GM12872 (cell line): ENCODE data around the gene LRRIQ1.

Experiments used
- CTCF ChIP-seq: IDR thresholded peaks from 3 replicates; pipeline ENCODE4 v1.5.1; 2011; ENCODE audit warnings: low read depth, mild to moderate bottlenecking, low read length, moderate library complexity; ENCODE audit not compliant: insufficient read depth

Gene LRRIQ1

DNA sequence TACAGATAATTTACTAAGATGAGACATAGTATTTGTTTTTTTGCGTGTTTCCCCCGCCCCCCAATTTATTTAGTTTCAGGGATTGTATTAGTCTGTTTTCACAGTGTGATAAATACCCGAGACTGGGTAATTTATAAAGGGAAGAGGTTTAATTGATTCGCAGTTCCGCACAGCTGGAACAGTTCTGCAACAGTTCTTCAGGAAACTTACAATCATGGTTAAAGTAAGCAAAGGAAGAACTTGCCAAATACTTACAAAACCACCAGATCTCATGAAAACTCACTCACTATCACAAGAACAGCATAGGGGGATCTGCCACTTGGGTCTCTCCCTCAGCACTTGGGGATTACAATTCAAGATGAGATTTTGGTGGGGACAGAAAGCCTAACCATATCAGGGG, 48.9 kb downstream of the LRRIQ1 start:
- TF ChIP-seq CTCF, result no peak

- TF ChIP-seq CTCF, result no peak
Measured at GRCh38 chr12:85089792-85090191, 53.6 kb downstream of the LRRIQ1 start.

DNA sequence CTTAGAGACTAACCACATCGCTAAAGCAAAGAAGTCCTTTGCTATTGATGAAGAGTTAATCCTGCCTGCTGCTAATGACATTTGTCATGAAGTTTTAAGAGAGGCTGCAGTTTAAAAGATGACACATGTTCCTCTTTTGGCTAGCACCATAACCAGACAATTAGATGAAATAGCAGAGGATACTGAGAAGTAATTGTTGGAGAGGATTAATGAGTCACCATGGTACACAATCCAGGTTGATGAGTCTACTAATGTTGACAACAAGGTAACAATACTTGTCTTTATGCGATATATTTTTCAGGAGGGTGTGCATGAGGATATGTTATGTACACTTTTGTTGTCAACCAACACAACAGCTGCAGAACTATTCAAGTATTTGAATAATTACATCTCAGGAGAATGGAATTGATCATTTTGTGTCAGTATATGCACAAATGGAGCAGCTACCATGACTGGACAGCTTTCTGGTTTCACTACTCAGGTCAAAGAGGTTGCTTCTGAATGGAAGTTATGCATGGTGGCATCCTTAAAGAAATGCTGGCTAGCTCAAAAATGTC, 56.7 kb downstream of the LRRIQ1 start:
- no peak for TF ChIP-seq CTCF

DNA sequence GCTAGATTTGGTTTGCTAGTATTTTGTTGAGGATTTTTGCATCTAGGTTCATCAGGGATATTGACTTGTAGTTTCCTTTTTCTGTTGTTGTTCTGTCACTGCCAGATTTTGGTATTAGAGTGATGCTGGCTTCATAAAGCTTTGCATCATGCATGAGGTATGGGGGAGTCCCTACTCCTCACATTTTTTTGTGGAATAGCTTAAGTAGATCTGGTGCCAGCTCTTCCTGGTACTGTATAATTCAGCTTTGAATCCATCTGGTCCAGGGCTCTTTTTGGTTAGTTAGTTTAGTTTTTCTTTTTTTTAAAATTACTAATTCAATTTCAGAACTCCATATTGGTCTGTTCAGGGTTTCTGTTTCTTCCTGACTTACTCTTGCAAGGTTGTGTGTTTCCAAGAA, 59.4 kb downstream of the LRRIQ1 start:
- TF ChIP-seq CTCF, result no peak

DNA sequence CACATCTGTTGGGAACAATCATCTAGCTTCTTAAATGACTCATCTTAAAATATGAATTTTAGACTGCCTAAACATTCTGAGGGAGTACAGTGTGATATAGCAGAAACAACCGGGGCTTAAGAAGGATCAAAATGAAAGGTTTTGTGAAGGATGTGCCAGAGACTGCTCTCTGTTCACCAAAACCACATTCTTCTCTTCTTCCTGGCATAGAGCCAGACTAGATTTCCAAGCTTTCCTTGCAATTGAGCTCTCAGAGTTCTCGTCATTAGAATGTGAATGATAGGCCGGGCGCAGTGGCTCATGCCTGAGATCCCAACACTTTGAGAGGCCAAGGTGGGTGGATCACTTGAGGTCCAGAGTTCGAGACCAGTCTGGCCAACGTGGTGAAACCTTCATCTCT, 94.5 kb downstream of the LRRIQ1 start:
- TF ChIP-seq CTCF, result no peak

GRCh38 chr12:85138833-85139232, 102.7 kb downstream of the LRRIQ1 start:
- TF ChIP-seq CTCF, result no peak

GRCh38 chr12:85147331-85147730, 111.2 kb downstream of the LRRIQ1 start:
- TF ChIP-seq CTCF, result no peak
